GM18907 (cell line): ENCODE data around the gene NSD1.
"Not testable (repeated sequence)": the region's sequence is repeated elsewhere in the genome, so short reads cannot be mapped to it uniquely, and the experiment has no call there.

ENCODE experiments used
- ATAC-seq: cut with Tn5 transposase; IDR thresholded peaks from one replicate; pipeline ENCODE4 v1.9.1; 2021; ENCODE audit warnings: mild to moderate bottlenecking, moderate library complexity; ENCODE audit not compliant: unreplicated experiment

NSD1 gene

GRCh38 chr5:177228751-177229150 lies 95.2 kb downstream of the NSD1 start:
- no peak for ATAC-seq

- ATAC-seq, result no peak
Measured at GRCh38 chr5:177230660-177231059, 97.1 kb downstream of the NSD1 start.

- ATAC-seq, result no peak
Measured at GRCh38 chr5:177231479-177232250, 98.1 kb downstream of the NSD1 start.

DNA sequence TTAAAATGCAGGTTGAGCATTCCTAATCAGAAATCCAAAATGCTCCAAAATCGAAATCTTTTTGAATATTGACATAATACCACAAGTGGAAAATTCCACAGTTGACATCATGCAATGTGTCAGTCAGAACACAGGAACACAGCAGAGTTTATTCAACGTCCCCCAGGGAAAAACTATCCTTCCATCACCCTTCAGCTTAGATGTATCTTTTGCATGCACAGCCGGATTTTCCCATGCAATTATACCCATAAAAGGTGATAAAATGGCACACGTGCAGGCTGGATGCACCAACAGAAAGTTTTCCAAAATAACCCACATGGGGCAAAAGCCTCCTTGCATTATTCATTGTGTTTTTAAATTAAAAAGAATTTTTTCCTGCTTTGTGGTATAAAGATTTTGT lies 98.8 kb downstream of the NSD1 start:
- no peak for ATAC-seq

GRCh38 chr5:177232761-177233160 lies 99.2 kb downstream of the NSD1 start:
- ATAC-seq, result no peak

DNA sequence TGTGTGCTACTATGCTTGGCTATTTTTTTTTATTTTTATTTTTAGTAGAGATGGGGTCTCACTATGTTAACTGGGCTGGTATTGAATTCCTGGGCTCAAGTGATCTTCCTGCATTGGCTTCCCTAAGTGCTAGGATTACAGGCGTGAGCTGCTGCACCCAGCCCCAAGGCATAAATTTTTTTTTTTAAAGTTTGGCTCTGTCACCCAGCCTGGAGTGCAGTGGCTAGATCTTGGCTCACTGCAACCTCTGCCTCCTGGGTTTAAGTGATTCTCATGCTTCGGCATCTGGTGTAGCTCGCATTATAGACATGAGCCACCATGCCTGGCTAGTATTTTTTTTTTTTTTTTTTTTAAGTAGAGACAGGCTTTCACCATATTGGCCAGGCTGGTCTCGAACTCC lies 99.6 kb downstream of the NSD1 start:
- ATAC-seq, result no peak

DNA sequence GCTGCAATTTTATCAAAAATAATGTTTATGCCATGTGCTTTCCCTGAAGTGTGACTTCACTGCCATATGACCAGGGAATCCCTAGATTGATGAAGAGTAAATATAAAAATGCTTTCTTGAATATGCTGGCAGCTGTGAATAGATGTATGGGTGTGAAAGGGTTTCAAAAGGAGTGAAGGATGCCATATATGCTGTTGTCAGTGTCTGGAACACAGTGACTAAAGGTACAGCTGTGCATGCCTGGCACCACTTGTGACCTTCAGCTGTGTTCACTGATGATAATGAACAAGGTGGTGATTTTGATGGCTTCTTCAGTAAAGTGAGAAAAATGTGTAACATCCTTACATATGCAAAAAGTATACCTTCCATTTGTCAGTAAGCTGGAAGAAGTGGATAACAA lies 100.2 kb downstream of the NSD1 start:
- no peak for ATAC-seq

DNA sequence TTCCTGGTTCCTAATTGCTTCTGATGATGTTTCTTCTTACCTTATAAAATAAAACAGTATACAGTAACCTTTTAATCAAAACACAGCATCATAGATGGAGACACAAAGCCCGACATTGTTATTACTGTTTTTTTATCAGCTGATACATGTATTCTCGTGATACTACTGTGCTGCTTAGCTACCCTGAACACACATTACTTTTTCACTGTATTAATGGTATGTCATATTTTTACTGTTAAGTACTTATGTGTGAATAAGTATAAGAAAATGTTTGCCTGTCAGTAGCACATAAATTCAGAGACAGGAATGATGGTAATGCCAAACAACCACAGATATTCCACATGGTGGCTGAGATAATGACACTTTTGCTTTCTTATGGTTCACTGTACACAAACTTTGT lies 101.3 kb downstream of the NSD1 start:
- ATAC-seq, result no peak

DNA sequence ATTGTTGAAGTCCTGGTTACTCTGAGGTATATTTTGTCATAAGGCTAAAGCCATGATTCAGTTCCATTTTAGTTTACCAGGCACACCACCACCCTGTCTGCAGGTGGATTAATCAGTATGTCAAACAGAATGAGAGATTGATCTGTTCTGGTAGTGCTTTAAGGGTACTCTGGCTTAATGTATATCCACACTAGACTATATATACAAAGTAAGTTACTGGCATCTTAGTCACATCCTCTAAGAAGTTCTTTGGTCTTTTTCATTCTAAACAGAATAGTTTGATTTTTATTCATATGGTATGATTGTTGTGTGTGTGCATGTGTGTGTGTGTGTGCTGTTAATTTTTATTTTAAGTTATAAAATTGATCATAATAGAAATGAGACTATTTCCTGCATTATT lies 108.2 kb downstream of the NSD1 start:
- ATAC-seq, result no peak

GRCh38 chr5:177242304-177242703 lies 108.7 kb downstream of the NSD1 start:
- no peak for ATAC-seq

DNA sequence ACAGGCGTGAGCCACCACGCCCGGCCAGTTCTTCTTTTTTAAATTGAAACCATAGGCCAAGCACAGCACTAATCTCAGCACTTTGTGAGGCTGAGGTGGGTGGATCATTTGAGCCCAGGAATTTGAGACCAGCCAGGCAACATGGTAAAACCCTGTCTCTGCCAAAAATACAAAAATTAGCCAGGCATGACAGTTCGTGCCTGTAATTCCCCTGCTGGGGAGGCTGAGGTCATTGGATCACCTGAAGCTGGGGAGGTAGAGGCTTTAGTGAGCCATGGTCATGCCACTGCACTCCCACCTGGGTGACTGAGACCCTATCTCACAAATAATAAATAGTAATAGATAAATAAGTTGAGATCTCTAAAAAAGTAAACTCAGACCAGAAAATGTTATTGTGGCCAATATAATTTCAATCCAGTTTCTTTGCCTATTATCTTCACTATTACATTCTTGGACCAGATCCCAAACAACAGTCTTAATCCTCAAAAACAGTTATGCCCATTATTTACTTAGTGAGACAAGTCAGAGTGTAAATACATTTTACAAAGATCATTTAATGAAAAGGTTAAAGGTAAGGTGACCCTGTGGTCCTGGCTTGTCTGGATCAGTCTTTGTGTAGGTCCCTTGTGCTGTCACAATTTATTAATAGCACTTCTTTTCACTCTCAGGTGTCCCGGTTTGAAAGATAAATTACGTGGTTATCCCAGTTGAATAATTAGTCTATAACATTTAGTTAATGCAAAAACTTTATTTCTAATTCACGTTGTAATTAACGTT lies 116.4 kb downstream of the NSD1 start:
- ATAC-seq, result no peak

GRCh38 chr5:177253252-177253651 lies 119.7 kb downstream of the NSD1 start:
- ATAC-seq, result no peak

DNA sequence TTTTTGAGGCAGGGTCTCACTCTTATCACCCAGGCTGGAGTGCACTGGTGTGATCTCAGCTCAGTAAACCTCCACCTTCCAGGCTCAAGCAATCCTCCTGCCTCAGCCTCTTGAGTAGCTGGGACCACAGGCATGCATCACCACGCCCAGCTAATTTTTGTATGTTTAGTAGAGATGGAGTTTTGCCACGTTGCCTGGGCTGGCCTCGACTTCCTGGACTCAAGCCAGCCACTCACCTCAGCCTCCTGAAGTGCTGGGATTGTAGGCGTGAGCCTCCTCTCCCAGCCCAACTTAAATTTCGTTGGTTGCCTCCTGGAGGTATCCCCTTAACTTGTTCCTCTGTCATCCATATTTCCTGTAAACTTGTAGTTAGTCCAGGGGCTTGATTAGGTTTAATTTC lies 122.7 kb downstream of the NSD1 start:
- ATAC-seq, result no peak

DNA sequence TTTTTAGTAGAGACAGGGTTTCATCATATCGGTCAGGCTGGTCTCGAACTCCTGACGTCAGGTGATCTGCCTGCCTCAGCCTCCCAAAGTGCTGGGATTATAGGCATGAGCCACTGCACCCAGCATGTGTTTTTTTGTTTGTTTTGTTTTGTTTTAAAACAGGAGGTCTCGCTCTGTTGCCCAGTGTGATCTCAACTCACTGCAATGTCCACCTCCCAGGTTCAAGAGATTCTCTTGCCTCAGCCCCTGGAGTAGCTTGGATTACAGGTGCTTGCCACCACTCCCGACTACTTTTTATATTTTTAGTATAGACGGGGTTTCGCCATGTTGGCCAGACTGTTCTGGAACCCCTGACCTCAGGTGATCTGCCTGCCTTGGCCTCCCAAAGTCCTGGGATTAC lies 125.1 kb downstream of the NSD1 start:
- ATAC-seq, result not testable (repeated sequence)

DNA sequence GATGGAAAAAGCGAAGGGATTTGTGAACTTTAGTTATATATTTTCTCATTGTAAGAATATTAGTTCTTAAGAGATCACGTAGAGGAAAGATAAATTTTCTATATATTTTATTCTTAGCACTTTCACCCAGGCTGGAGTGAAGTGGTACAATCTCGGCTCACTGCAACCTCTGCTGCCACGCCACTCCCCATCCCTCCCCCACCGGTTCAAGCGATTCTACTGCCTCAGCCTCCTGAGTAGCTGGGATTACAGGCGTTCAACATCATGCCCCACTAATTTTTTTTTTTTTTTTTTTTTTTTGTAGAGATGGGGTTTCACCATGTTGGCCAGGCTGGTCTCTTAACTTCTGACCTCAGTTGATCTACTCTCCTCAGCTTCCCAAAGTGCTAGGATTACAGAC lies 127.4 kb downstream of the NSD1 start:
- no peak for ATAC-seq

DNA sequence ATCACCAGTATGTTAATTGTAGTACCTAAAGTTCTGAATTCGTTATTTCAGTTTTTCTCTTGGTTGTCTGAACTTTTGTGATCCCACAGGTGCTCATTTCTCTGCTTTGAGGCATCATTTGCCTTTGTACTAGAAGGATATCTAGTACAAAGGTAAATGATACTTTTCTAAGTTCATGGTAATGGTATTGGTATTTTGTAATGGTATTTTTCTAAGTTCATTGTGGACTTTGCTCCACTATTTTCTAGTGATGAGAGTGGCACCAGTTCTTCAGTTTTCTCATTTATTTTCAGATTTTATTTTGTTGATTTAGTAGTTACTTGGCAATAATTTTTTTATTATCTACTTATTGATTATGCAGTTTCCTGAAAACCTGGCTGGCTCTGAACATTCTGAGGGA lies 127.9 kb downstream of the NSD1 start:
- no peak for ATAC-seq

GRCh38 chr5:177264178-177264577 lies 130.6 kb downstream of the NSD1 start:
- no peak for ATAC-seq

DNA sequence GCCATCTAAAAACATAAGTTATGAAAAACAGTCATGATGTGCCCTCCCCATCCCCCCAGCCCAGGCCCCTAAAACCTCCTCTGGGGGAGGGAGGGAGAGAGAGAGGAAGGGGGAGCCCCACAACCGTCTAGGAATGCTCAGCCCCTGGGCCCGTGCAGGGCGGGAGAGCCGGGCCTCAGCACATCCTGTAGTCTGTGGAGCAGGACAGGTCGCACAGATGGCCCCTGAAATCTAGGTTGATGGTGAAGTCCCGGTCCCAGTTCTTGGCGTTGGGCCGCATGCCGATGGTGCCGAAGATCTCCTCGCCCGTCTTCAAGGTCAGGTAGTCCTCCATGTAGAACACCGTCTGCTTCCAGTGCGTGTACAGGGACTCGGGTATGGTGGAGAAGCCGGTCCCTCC lies 131.8 kb downstream of the NSD1 start:
- ATAC-seq, result no peak

- no peak for ATAC-seq
Measured at GRCh38 chr5:177269232-177269895, 135.8 kb downstream of the NSD1 start.

- ATAC-seq, result no peak
Measured at GRCh38 chr5:177269976-177270375, 136.4 kb downstream of the NSD1 start.

DNA sequence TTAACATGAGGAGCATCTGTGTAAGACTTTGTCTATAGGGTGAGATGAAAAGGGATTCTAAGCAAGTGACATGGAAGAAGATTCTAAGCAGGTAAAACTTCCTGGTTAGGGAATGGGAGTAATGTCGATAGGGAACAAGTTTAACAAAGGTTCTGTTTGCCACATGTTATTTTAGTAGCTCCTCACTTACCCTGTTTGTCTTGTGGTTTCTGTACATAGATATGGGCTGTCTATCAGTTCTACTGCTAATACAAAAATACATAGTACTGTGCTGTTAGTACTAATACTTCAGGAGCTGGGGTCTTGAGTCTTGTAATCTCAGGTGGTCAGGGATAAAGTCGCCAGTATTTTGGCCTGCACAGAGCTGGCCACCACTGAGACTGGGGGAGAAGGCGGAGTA lies 137.1 kb downstream of the NSD1 start:
- ATAC-seq, result no peak

DNA sequence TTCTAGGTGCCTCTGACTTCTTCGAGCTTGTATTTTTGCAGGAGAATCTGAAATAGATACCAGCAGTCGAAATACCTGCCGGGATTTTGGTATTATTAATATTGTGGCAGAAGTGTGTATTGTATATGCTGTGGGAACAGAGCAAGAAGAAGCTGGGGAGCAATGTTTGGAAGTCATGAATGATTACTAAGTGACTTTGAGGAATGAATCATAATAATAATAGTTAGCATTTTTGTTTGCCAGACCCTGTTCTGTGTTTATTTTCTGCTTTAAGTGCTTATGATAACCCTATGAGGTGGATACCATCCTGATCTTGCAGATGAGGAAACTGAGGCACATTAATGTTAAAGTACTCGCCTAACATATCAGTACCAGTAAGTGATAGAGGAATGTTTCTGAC lies 137.5 kb downstream of the NSD1 start:
- ATAC-seq, result no peak
